Hepatic stellate cell (primary cell): ENCODE data around the gene DCST2.

Experiments used
- DNase-seq: peaks from one replicate; pipeline ENCODE4 v3.0.0; 2011; ENCODE audit warnings: low spot score

The DCST2 gene

DNA sequence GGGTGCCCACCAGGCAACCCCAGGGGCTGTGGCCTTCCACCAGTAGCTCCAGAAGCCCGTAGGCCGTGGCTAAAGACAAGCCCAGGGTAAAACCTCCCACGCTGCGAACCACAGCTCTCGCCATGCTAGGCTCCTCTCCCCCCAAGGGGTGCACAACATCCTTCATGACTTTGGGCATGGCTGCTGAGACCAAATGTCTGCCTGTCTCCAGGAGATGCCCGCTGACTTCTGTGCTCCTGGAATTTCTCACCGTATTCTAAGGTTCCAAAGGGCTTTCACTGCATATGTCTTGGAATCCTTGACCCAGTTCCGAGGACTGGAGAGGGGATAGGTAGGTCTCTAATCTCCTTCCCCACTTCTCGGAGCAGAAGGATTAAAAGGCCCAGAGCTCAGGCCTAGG, at the start of gene DCST2, which contains the start of gene DCST1:
DCST2 (minus strand) TSS at position 258 of the 400 bp plus-strand sequence; CDS start at position 178, 80 bp downstream.
DCST1 (plus strand) TSS at position 301 of the 400 bp plus-strand sequence. CDS start 213 bp downstream, outside the sequence.
- DNase-seq, result no peak

DNA sequence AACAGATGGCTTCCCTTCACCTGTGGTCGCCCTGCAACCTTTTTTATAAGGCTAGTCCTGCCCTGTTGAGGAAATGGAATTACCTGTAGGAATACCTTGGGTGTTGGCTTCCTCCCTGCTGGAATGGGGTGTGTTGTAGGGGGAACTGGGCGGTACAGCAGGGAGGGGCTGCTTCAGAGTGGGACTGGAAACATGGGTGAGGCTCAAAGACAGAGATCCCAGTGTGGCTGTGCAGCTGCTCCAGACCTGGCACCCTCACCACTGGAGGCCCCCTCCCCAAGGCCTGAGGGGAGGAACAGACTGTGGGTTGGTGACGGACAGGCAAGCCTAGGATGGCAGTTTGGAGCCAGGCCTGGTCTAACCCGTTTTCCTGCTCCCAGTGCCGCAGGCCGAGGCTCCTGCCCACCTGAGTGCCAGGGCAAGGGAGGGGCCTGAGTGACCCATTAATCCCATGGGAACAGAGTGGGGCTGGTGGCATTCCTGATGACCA, 49.5 kb upstream of the DCST2 start:
- no peak for DNase-seq

DNA sequence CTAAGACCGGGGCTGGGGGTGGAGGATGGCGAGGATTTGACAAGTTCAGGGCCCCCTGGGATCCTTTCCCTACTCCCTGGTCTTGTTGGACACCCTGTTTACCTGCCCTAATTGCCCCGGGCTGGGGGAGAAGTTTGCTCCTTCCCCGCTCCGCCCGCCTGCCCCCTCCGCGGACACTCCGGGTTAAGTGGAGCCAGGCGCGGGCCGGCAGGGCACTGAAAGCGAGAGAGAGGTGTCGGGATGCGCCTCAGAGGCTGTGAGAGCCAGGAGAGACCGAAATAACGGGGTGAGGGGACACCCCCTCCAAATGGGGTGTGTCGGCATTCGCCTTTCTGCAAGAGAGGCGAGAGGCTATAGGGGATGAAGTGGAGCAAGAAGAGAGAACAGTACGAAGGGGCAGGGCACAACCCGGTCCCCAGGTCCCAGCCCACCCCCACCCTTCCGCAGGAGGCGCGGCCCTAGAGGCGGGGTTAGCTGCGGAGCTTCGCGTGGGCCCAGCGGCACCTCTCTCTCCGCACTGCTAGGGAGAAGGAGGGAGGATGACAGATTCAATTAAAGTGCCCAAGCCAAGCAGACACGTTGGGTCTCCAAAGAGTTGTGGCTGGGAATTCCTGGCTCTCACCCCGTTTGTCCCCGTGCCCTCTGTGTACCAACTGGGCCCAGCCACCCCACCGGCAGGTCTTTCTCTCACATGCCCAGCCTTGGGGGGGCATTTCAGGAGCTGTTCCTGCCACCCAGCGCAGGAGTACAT, 48.9 kb upstream of the DCST2 start:
- DNase-seq, result no peak

DNA sequence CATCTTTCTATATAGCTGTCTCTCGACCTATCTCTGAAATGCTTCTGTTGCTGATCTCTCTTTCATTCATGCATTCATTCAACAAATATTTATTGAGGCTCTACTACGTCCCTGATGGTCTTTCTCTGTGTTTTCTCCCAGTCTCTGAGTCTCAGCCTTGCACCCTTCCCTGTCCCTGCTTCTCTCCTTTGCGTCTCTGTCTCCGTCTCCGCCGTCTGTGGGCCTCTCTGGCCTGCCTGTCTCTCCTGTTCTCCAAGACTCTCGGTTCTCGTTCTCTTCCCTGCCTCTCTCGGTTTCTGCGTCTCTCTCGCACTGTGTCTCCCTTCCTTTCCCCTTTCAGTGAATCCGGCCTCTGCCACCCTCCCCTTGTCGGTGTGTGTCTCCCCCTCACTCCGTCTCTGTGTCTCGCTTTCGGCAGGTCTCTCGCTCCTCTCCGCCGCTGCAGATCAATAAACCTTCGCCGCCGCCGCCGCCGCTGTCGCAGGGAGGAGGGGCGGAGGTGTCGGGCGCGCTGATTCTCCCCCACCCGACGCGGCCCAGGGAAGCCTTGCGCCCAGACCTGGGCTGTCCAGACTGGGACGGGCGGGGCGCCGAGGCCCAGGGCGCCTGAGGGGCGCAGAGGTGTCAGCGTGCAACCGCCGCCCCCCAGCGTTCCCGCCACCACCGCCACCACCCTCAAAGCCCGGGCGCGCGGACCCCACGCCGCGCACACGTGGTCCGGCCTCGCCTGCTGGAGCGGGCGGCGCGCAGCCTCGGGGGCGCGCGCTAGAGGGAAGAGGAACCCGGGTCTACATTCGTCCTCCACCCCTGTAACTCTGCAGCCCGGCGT, 48.1 kb upstream of the DCST2 start:
- DNase-seq, result no peak

DNA sequence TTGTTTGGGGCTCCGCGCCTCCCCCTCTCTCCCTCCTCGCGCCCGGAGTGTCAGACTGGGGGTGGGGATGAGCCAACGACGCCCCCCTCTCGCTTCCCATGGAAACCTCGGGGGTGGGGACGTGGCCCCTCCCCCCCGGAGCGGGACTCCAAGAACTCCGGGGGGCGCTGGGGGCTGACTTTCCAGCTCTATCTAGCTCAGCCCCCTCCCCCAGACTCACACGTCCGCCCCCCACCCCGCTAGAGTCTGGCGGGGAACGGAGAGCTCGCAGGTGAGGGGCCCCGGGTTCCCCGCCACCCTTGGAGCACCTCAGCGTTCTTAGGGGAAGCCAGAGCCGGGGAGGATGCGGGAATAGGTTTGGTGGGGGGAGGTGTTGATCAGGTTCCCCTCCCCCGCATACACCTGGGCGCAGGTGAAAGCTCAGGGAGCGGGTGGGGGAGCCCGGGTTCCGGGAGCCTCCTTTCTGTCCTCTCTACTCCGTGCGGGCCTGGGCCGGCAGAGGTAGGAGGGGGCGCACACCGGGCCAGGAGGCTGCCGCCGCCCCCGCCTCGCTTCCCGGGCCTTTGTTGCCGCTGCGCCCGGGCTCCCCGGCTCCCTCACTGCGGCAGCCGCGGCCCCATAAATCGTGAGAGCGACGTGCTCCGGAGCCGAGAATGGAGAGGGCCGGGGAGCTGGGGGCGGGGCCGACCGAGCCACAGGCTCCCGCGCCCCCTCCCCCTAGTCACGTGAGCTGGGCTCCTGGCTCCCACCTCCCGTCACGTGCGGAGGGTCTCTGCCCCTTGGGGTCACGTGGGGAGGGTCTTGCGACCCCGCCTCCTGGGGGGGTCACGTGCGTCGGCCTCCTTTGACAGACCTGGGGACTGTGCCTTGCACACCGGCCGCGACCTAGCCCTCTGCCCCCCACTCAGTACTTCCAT, 47.0 kb upstream of the DCST2 start:
- DNase-seq, result no peak

DNA sequence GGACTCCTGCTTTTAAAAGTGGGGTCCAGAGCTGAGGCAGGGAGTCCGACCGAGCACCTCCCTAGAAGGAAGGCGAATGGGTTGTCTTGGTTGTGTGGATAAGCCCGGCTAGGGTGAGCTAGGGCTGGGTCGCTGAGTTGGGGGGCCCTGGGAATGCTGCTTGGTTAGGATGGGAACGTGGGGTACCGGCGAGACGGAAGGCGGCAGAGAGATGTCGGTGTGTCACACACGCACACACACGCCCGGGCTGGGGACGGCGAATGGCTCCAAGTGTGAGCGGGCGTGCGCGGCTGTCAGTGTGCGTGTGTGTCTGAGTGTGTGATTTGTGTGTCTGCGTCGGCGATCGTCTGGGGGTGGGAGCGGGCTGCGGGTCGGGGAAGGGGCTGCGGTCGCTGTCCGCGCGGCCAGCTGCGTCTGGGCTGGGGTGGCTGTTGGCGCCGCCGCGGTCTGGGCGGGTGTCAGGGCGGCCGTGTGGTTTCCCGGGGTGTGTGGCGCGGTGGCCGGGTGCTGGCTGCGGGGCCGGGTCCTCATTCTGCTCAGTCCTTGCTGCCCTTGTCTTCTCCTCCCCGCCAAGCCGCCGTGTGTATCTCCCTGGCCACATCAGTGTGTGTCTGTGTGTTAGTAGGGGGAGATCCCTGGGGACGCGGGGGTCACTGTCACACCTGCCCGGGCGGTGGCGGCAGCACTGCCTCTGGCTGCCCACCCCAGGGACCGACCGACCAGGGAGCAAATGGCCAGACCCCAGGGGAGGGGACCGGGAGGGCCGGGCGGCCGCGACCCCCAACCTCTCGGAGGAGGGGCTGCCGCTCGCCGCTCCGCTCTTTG, 46.1 kb upstream of the DCST2 start:
- DNase-seq, result no peak

DNA sequence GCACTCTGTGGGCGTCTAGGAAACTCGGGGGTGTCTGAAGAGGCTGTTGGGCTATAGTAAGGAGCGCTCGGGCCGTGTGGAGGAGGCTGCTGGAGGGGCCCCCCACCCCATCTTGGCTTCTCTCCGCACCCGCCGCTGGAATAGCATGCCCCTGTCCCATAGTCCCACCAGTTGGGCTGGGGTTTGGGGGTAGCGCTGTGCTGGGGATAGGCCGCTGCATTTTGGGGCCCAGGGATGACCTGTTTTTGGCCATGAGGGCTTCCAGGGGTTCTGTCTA, 45.6 kb upstream of the DCST2 start:
- DNase-seq, result no peak

DNA sequence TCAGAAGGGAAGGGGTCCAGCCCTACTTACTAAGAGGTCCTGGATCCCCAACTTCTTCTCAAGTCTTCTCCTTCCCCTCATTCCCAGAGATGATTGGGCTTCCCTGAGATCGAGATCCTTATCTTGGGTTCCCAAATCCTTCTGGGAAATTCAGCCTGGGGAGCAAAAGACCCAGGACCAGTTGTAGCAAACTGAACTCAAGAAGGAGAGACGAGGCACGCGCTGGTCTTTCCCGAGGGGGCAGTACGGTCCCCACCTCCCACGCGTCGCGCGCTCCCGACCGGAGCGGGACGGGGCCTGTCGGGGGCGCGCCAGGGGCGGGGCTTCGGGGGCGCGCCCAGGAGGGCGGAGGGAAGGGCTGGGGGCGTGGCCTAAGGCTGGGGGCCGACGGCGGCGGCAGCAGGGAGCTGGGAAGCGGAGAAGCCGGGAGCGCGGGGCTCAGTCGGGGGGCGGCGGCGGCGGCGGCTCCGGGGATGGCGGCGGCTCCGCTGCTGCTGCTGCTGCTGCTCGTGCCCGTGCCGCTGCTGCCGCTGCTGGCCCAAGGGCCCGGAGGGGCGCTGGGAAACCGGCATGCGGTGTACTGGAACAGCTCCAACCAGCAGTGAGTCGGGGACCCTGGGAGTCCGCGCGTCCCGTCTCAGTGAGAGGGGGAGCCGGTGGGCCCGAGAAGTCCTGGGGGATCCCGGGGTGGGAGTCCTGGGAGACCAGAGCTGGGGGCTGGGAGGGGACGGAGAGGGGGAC, 45.1 kb upstream of the DCST2 start, which contains the start of gene EFNA3:
EFNA3 (plus strand) TSS at position 369 of the 741 bp plus-strand sequence; CDS start at position 474, 105 bp downstream.
- DNase-seq, result peak; percentile 83

DNA sequence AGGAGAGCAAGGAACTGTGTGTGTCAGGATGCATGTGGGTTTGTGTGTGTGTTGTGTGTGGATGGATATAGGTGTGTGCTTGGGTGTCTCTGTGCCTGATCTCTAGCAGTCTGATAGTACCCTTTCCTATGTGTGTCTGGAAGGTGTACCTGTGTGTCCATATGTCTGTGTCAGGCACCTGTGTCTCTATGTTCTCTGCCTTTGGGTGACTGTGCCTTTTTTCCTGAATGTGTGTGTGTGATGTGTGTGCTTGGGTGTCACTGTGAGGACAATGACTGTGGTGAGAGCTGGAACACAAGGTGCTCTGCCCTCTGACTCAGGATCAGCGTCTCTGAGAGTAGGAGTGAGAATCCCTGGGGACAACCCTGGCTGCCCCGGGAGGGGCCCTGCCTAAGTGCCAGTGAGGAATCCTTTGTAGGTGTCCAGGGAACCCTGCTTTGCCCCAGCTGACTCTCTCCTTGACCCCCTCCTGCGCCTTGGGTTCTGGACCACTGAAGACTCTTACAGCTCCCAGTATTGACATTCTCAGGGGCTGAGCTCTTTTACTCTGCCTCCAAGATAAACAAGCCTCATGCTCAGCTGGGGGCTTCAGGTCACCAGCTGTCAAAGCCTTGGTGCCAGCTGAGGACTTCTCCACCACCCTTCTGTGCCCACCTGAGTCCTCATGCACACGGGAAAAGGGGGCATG, 44.3 kb upstream of the DCST2 start:
- DNase-seq, result no peak

DNA sequence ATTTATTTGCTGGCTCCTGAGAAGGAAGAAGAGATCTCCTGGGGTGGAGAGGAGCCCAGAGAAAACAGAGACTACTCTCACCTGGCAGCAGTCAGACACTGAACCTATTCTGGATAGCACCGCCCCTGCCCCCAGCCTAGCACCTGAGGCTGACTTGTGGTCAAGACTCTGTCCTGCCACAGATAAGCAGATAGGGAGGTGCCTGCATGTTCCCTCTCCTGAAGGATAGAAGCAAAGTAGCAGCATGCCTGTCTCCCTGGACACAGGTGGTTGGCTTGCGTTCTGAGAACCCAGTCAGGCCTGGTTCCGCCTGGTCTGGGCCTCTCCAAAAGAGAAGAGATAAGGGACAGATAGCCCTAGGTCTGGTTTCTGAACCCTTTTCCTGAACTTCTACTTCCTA, 43.8 kb upstream of the DCST2 start:
- DNase-seq, result no peak

DNA sequence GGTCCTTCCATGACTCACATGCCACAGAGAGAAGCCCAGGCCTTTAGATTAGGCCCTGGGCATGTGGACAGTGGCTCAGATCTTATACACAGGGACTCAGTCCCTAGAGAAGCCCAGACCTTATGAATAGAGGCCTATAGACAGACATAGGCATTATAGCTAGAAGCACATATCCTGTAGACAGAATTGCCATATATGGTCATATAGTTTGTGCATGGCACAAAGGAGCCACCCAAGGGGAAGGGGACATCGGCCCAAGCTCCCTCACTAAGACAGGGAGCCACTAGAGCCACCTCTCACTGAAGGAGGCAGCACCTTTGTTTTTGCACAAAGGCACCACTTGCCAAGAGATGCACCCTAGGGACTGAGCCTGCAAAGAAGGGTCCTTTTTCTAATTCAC, 42.8 kb upstream of the DCST2 start:
- DNase-seq, result no peak

DNA sequence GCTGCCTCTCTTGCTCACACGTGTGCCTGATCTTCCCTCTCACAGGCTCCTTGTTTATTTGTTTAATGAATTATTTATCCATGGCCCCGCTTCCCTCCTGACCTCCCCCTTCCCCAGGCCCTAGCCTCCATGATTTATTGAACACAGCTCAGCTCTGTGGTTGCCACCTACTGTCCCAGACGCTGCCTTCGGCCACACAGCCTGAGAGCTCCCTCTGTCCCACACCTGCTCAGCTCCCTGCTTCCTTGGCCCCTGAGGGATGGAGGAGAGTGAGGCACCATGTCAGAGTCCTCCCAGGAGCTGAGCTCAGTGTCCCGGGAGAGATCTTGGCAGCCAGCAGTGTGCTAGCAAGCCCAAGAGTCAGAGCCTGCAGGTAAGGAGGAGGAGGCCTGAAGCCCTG, 42.0 kb upstream of the DCST2 start:
- no peak for DNase-seq

DNA sequence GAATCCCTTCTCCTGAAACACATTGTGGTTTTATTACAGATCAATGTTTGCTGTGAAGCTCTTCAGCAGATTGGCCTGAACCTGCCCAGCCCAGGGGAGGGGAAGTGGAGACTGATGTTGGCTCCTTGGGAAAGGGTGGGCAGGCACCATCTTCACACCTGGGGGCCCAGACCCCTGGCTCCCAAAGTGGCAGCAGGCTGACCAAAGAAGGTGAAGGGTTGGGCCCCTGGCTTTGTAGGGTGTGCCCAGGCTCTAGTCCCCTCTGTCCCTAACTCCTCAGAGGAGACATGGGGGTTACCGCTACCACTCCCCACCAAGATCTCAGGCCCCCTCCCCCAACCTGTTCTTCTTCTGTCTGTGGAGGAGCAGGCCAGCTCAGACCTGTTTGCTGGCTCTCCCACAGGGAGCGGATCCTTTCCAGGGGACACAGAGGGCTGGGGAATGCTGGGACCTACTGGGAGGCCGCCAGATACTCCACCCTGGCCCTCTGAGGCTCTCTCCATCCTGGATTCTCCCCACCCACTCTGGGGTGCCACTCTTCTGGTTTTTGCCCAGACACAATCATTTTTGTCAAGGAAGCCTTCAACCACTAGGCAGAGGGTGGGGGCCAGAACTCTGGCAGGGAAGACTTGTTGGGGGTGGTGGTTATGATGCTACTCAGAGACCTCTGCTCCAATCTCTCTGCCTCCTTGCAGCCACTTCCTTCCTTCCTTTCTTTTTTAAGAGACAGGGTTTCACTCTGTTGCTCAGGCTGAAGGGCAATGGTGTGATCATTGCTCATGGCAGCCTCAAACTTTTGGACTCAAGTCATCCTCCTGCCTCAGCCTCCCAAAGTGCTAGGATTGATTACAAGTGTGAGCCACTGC, 40.0 kb upstream of the DCST2 start:
- DNase-seq, result no peak

DNA sequence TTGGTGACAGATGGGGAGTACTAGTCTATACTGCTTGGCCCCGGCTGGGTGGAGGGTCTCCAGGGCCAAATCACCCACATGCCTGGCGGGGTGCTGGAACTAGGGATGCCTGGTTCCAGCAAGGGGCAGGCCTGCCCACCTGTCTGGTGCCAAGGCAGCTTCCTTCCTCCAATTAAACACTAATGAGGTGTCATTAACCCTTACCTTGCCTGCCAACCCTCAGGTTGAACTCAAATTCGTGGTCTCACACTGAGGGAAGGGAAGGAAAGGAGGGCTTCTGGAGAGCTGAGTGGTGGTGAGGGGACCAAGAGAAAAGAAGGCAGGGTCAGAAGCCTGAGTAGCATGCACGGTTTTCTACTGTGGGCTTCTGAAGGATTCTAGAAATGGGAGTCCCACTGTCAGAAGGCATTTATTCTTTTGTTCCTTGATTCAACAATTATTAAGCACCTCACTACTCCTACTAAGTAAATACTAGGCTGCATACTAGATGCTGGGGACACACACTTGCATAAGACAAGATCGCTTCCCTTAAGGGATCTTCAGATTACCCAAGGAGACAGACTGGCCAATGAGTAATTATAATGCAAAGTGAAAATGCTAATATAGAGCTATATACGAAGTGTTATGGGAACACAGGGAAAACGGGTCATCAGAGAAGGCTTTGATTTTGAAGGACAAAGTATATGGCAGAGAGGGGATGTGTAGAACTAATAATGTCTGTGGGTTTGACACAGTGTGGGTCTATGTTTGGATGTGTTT, 39.1 kb upstream of the DCST2 start:
- no peak for DNase-seq

DNA sequence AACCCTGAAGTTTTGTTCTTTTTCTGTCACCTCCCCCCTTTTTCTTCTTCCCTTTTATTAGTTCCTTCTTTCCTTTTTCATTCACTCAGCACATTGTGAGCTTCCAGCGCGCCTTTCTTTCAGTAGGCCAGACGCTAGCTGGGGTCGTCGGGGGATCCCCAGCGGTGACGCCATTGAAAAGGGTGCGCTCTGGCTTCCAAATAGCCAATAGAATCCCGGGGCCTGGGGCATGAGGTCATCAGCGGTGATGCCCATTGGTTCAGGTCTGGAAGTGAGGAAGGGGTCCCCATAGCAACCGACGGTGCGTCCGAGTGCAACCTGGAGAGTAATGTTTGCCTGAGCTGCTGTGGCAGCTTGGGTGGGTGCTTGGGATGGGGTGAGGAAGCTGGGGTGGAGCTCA, 38.1 kb upstream of the DCST2 start:
- DNase-seq, result no peak

DNA sequence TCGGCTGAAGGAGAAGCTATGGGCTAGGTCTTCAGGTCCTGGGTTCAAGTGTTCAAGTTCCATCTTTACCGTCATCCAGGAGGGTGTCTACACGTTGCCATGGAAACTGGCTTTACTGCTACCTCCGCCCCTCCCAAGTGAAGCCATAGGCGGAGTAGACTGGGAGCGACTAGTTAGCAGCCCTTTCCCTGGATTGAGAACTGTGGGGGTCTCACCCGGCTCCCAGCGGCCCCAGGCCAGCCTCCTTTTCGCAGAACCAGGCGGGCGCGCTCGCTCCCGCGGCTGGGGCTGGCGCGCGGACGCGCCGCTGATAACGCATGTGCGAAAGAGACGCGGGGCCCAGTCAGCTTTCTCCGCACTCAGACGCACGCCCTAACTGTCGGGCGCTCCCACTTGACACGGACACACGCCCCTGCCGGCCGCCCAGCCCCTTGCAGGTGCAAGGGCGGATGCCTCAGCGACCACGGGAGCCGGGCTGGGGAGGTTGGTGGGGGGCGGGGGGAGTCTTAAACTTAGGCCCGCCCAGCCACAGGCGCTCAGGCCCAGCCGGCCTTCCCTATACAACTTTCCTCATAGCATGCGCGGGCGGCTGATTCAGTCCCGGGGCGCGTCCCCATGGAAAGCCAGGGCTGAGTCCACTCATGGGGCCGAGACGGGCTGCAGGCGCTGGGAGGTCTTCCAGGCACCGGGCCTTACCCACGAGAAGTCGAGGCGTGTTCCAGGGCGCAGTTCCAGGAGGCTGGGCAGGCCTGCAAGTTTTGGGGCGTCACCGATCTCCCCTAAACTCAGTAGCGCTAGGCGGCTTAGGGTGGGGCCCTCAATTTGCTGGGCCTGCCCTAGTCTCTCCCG, 37.4 kb upstream of the DCST2 start:
- peak; percentile 86 for DNase-seq

DNA sequence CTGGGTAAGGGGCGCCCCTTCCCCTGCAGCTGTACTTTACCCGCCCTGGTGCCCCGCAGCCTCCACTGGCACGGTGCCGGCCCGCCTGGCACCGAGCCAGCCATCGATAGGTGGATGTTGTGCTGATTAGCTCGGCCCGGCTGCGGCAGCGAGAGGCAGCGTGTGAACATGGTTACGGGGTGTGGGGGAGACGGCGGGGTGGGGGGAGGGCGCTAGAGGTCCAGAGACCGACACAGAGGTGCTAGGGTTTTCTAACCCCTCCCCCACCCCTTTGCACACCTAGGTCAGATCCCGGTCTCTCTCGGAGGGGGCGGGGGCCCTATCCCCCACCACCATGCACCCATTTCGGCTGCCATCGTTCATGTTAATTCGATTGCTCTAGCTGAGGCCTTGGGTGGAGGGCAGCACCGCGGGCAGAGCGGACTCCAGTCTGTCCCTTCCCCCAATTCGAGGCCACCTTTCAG, 36.6 kb upstream of the DCST2 start:
- DNase-seq, result no peak
